ENCODE results near the gene EXOC4. TPM values are rescaled to one million over a fixed set of nuclear protein-coding genes. Genes with fewer than 3 reads are reported as not detected.

Gene EXOC4
- total RNA-seq, 1 experiment from 2014 or later: 71.0 TPM

GRCh38 chr7:133753513-133753912 lies 500.6 kb downstream of the EXOC4 start:
- ATAC-seq: no peak
- Histone ChIP-seq H3K4me3 (ENCODE audit: low read depth in 2 of 2, low read length in 2 of 2) (no peak overlapping the region), H3K27ac (ENCODE audit: low read length) (no peak overlapping the region), H3K27me3 (ENCODE audit: control insufficient read depth, insufficient read depth, low read length) (no peaks in the 10 kb centered on the region), H3K4me1 (ENCODE audit: control insufficient read depth, insufficient read depth, low read length) (no peaks in the 10 kb centered on the region), H3K36me3 (ENCODE audit: control insufficient read depth, insufficient read depth, low read length) (no peaks in the 10 kb centered on the region), H3K9me3 (ENCODE audit: control insufficient read depth, insufficient read depth, low read depth, low read length) (no peaks in the 10 kb centered on the region)
- in situ Hi-C loops (cut with HindIII; ENCODE audit: low pct_unique_long_range_greater_than_20kb, low sequenced_read_pairs) (no loop called here), intact Hi-C loops (cut with micrococcal nuclease; ENCODE audit: unreplicated experiment) (no loop called here)
- TF ChIP-seq TCF7L2 (IDR thresholded peaks at IDR 0.05; ENCODE audit: low read depth, low read length) (no peak), POLR2AphosphoS5 (IDR thresholded peaks at IDR 0.05; ENCODE audit: low read depth, low read length) (no peak)
- TF ChIP-seq, protein P1, sequence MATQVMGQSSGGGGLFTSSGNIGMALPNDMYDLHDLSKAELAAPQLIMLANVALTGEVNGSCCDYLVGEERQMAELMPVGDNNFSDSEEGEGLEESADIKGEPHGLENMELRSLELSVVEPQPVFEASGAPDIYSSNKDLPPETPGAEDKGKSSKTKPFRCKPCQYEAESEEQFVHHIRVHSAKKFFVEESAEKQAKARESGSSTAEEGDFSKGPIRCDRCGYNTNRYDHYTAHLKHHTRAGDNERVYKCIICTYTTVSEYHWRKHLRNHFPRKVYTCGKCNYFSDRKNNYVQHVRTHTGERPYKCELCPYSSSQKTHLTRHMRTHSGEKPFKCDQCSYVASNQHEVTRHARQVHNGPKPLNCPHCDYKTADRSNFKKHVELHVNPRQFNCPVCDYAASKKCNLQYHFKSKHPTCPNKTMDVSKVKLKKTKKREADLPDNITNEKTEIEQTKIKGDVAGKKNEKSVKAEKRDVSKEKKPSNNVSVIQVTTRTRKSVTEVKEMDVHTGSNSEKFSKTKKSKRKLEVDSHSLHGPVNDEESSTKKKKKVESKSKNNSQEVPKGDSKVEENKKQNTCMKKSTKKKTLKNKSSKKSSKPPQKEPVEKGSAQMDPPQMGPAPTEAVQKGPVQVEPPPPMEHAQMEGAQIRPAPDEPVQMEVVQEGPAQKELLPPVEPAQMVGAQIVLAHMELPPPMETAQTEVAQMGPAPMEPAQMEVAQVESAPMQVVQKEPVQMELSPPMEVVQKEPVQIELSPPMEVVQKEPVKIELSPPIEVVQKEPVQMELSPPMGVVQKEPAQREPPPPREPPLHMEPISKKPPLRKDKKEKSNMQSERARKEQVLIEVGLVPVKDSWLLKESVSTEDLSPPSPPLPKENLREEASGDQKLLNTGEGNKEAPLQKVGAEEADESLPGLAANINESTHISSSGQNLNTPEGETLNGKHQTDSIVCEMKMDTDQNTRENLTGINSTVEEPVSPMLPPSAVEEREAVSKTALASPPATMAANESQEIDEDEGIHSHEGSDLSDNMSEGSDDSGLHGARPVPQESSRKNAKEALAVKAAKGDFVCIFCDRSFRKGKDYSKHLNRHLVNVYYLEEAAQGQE (IDR thresholded peaks at IDR 0.05; ENCODE audit: insufficient read depth in 1 of 2, low read depth in 2 of 2, low read length in 1 of 2): no peak
- no TSS peak for BruUV-seq (replicated peaks)
- no peak for DNase-seq (ENCODE audit: low read depth, low spot score)
- POLR2A ChIA-PET: no interaction called here
- CTCF ChIA-PET: no interaction called here

DNA sequence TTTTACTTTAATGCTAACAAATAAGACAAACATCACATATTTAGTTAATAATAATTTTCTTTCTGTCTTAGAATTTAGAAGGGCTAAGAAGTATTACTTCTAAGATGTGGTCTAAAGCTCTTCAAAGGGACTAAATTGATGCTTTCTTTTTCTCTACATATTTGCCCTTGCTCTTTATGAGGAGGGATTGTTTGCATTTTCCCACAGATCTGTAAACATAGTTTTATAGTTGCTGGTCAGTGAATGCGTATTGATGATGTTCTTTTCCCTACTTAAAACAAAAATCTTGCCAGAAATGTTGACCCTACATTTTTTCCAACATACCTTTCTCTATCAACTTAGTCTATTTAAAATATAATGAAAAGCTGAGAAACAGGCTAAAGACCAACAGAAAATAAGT lies 501.8 kb downstream of the EXOC4 start:
- in situ Hi-C loops (cut with HindIII; ENCODE audit: low pct_unique_long_range_greater_than_20kb, low sequenced_read_pairs): no loop called here
- Histone ChIP-seq H3K4me1 (ENCODE audit: control insufficient read depth, insufficient read depth, low read length) (no peaks in the 10 kb centered on the region), H3K27me3 (ENCODE audit: control insufficient read depth, insufficient read depth, low read length) (no peaks in the 10 kb centered on the region), H3K27ac (ENCODE audit: low read length) (no peak overlapping the region), H3K4me3 (ENCODE audit: low read depth in 2 of 2, low read length in 2 of 2) (no peak overlapping the region), H3K36me3 (ENCODE audit: control insufficient read depth, insufficient read depth, low read length) (no peaks in the 10 kb centered on the region), H3K9me3 (ENCODE audit: control insufficient read depth, insufficient read depth, low read depth, low read length) (no peaks in the 10 kb centered on the region)
- no TSS peak for BruUV-seq (replicated peaks)
- CTCF ChIA-PET: no interaction called here
- TF ChIP-seq POLR2AphosphoS5 (IDR thresholded peaks at IDR 0.05; ENCODE audit: low read depth, low read length) (no peak), SIN3A (IDR thresholded peaks at IDR 0.05; ENCODE audit: borderline replicate concordance, insufficient read depth, low read depth, low read length) (no peak), TCF7L2 (IDR thresholded peaks at IDR 0.05; ENCODE audit: low read depth, low read length) (peak; percentile 72; the same call in 1 of the 2 replicates)
- TF ChIP-seq, protein P1 (IDR thresholded peaks at IDR 0.05; ENCODE audit: insufficient read depth in 1 of 2, low read depth in 2 of 2, low read length in 1 of 2): no peak
- TF ChIP-seq, protein P2, sequence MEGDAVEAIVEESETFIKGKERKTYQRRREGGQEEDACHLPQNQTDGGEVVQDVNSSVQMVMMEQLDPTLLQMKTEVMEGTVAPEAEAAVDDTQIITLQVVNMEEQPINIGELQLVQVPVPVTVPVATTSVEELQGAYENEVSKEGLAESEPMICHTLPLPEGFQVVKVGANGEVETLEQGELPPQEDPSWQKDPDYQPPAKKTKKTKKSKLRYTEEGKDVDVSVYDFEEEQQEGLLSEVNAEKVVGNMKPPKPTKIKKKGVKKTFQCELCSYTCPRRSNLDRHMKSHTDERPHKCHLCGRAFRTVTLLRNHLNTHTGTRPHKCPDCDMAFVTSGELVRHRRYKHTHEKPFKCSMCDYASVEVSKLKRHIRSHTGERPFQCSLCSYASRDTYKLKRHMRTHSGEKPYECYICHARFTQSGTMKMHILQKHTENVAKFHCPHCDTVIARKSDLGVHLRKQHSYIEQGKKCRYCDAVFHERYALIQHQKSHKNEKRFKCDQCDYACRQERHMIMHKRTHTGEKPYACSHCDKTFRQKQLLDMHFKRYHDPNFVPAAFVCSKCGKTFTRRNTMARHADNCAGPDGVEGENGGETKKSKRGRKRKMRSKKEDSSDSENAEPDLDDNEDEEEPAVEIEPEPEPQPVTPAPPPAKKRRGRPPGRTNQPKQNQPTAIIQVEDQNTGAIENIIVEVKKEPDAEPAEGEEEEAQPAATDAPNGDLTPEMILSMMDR (IDR thresholded peaks at IDR 0.05): no peak
- POLR2A ChIA-PET: no interaction called here
- DNase-seq (ENCODE audit: low read depth, low spot score): no peak
- intact Hi-C loops (cut with micrococcal nuclease; ENCODE audit: unreplicated experiment): no loop called here
- ATAC-seq: no peak

Data from Panc1 (cell line).